ENCODE results near the gene NDRG3. TPM values are rescaled to one million over a fixed set of nuclear protein-coding genes. Genes with fewer than 3 reads are reported as not detected.
A peak's percentile ranks its signal among the peaks of the same experiment; 100 is the strongest.

Gene NDRG3
- 10 to 100 TPM; 34.5 to 38.9 (median 38.1) TPM for polyA plus RNA-seq (ENCODE audit: insufficient read length in 3 of 3)

DNA sequence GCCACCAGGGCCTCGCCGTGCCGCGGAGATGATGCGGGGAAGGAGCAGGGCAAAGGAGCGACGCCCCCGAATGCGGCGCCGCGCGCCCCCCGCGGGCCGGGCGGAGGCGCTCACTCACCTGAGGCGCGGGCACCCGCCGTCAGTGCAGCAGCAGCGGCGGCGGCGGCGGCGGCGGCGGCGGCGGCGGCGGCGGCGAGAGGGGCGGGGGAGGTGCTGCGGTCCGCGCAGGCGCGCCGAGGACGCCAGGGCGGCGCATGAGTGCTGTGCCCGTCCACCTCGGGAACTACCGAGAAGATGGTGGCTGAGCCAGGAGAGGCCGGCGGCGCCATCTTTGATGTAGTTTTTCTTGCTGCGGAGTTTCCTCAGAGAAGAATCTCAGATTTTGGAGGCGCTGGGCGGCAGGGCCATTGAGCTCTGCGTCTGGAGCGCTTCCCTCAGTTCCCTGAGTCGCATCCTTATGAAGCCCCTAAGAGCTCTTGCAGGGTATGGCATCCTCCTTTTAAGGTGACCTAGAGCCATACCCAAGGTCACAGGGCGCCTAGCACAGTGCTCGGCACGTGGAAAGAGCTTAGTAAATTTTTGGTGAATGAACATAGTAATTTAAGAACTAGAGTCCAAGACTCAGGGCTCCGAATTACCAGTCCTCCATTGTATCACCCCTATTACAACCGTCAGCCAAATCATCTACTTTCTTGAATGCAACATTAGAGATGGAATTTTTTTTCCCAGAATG lies at the start of gene NDRG3:
Gene NDRG3 (minus strand): TSS at position 164 of the 733 bp plus-strand sequence. CDS start 24,355 bp downstream, outside the sequence.
- peak; percentile 74 to 86 (median 81) for DNase-seq (ENCODE audit: low read depth in 3 of 3, low spot score in 2 of 3)

DNA sequence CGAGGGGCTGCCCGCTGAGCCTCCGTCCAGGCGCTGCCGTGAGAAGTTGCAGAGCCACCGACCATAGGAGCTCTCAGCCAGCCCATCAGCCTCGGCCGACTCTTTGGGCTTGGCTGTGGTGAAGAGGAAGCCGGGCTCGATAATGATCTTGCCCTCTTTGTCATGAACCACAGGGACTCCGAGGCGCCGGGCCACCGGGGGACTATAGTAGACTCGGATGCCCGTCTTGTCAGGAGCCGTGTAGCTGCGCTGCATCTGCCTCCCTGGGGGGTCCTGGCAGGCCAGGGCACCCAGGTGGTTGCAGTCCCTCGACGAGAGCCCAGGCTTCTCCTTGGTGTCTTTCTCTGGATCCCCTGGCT lies 48.2 kb upstream of the NDRG3 start:
- DNase-seq (ENCODE audit: low read depth in 3 of 3, low spot score in 2 of 3), result no peak

DNA sequence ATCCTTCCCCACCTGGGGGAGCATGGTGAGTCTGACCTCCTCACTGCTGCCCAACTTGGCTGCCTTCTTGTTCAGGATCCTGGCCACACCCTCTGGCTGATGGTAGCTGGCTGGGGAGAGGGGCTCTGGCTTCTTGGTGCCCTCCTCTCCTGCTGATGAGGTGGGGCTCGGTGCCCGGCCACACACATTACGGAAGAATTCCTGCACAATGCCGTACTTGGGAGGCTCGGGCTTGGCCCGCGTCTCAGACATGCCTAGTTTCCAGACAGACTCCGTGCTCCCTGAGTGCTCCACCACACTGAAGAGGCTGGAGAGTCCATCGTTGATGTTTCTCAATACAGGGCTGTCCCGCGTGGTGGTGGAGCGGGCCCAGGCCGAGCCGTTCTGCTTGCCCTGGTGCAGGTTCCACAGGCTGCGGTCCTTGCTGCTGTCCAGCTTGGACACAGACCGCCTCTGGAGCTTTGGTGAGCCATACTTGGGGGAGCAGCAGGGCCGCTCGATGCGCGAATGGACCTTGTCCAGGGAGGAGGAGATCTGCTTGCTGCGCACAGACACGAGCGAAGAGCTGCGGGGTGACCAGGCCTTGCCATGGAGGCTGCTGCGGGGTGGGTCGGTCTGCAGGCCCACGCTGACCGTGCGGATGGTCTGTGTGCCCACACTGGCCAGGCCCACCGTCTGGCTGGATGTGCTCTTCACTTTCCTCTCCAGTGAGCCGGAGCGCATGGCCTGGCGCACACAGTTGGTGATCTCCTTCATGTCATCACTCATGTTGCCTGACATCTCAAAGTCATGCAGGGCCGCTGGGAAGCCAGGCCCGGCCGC lies 47.6 kb upstream of the NDRG3 start:
- no peak for DNase-seq (ENCODE audit: low read depth in 3 of 3, low spot score in 2 of 3)

DNA sequence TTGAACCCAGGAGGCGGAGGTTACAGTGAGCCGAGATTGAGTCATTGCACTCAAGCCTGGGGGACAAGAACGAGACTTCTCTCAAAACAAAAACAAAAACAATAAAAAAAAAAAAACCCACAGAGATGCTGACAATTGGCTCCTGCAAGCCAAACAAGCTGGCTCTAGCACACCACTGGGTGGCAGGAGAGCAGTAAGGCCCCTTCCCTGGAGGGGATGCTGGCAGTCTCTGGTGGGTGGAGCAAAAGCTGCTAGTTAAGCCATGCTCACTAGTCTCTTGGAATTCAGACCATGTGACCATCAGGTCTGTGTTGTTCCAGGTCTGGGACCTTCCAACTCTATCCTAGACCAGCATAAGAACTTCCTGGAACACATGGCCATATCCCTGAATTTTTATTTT lies 46.5 kb upstream of the NDRG3 start:
- DNase-seq (ENCODE audit: low read depth in 3 of 3, low spot score in 2 of 3), result peak in 2 of 3 donors; percentile 53 to 67

- no peak for DNase-seq (ENCODE audit: low read depth in 3 of 3, low spot score in 2 of 3)
Observed at GRCh38 chr20:36791862-36792261, 46.0 kb upstream of the NDRG3 start.

- no peak for DNase-seq (ENCODE audit: low read depth in 3 of 3, low spot score in 2 of 3)
Observed at GRCh38 chr20:36786663-36787062, 40.8 kb upstream of the NDRG3 start.

- DNase-seq (ENCODE audit: low read depth in 3 of 3, low spot score in 2 of 3), result no peak
Observed at GRCh38 chr20:36786246-36786645, 40.4 kb upstream of the NDRG3 start.

GRCh38 chr20:36785308-36785707 lies 39.4 kb upstream of the NDRG3 start:
- no peak for DNase-seq (ENCODE audit: low read depth in 3 of 3, low spot score in 2 of 3)

- no peak for DNase-seq (ENCODE audit: low read depth in 3 of 3, low spot score in 2 of 3)
Observed at GRCh38 chr20:36784900-36785299, 39.0 kb upstream of the NDRG3 start.

DNA sequence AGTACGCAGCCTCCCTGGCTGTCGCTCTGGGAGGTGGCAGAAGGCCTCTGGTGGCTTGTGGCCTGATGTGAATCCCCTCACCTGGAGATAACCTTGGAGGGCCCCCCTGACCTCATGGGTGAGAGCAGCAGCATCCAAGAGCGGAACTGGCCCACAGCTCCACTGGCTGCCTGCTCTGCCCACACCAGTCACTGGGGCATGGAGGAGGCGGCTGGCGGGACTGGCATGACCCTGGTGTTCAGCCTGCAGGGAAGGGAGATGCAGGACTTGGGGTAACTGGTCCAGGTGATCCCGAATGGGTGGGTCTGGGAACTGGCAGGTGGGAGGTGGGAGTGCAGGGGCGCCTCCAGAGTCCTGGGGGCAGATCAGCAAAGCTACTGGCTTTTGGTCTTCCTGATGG lies 38.2 kb upstream of the NDRG3 start:
- no peak for DNase-seq (ENCODE audit: low read depth in 3 of 3, low spot score in 2 of 3)

DNA sequence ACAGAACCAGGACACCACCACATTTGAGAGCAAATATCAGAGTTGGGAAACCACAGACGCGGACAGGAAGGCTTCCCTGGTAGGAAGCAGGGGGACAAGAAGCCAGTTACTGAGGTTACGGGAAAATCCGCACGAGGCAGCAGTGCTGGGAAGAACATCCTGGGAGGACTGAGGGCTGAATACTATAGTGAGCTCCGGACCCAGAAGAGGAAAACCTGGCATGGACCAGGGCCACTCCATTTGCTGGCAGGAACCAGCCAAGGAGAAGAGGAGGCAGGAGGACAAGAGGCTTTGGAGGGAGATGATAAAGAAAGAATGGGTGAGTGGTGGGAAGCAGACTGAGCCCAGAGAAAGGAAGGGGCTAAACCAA lies 33.8 kb upstream of the NDRG3 start:
- DNase-seq (ENCODE audit: low read depth in 3 of 3, low spot score in 2 of 3), result no peak

DNA sequence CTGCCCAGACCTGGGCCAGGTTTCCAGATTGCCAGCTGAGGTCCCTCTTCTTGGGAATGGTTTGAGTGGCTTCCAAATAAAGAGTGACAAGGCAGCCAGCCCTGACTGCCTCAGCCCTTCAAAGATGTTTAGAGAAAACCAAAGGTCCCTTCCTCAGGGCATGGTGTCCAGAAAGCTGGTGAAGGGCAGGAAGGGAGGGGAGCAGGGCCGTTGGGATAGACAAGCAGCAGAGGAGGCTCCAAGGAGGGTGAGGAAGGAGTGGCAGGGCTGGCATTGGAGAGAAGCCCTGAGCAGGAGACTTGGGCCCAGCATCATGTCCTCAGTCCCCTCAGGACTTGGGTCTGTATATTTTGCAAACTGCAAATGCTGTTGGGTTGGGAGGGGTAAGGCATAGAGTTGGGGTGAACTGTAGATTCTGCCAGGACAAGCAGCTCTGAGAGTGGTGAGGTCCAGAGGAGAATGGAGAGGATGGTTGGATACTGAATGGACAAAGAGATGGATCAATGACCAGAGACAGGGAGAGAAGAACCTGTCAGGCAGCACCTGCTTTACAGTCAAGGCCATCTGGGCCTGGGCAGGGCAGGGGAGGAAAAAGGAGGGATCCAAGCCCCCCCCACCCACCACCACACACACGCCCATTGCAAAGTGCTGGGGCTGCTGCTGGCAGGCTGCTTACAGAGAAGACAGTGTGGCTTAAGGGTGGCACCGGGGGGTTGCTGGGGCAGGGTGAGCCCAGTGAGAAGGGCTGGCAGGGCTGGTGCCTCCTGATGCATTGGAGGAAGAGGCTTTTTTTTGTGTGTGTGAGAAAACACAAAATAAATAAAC lies 33.2 kb upstream of the NDRG3 start:
- no peak for DNase-seq (ENCODE audit: low read depth in 3 of 3, low spot score in 2 of 3)

DNA sequence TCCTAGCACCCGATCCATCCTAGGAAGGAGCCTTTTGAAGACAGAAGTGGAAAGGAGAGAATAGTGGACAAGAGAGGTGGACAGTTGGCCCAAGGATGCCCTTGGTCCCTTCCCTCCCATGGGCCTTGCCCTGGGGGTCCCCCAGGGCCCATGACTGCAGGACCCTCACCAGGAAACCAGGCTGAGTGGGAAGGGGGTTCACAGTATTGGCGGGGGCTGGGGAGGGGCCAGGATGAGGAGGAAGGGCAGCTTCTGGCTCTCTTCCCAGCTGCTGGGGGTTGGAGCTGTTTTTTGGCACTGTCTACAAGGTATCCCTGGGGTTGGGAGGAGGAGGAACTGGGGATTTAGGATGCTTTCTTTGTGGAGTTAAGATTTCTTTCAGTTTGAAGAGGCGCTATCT lies 31.7 kb upstream of the NDRG3 start:
- DNase-seq (ENCODE audit: low read depth in 3 of 3, low spot score in 2 of 3), result no peak

- DNase-seq (ENCODE audit: low read depth in 3 of 3, low spot score in 2 of 3), result no peak
Observed at GRCh38 chr20:36777167-36777566, 31.3 kb upstream of the NDRG3 start.

GRCh38 chr20:36775826-36776225 lies 29.9 kb upstream of the NDRG3 start:
- no peak for DNase-seq (ENCODE audit: low read depth in 3 of 3, low spot score in 2 of 3)

DNA sequence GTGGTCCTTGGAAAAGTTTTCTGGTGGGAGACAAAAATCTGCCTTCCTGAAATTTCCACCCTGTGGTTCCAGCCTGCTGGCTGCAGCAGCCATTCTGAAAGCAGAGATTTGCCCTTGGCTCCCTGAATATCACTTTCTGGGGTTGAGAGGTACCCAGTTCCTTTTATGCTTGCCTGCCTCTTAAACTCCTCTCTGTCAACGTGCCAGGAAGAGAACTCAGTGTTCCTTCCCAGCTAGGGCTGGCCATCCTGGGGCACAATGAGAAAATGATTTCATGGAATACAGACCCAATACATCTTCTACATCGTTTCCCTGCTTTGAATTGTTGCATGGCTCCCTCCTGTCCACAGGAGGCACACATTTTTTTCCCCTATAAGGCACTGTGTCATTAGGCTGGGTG lies 29.3 kb upstream of the NDRG3 start:
- no peak for DNase-seq (ENCODE audit: low read depth in 3 of 3, low spot score in 2 of 3)

DNA sequence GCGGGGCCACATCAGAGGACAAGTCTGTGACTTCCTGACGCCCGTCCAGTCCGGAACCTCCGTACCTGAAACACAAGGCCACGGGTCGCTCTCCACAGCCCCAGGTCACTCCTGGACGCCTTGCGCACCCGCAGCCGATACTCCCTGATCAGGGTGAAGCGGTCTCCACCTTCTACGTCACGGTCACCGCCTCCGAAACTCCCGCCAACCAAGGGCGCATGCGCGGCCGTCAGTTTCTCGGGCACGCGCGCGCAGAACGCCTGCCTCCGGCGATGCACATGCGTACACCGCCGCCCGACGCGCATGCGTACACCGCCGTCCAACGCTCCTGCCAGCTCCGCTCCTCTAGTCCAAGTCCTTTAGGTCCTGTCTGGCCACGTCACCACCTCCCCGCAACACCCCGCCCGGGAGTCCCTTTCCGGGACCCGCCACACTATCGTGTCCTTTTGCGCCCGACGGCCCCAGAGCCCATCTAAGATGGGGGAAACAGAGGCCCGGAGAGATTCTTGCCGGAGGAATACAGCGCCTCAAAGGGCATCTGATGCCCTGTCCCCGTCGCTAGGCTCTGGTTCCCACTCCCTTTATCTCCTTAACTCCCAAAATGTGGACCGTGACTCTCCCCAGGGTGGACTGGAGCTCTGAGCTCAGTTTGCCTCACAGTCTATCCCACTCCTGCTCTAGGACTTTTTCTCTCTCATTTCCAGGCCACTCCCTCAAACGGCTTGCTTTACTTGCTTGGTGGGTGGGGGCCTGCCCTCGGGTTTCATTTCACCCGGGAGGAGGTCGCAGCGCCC lies 27.9 kb upstream of the NDRG3 start, which contains the start of gene DSN1:
Gene DSN1 (minus strand): TSS at position 167 of the 794 bp plus-strand sequence. CDS start 2,305 bp downstream, outside the sequence.
- peak; percentile 90 to 94 (median 93) for DNase-seq (ENCODE audit: low read depth in 3 of 3, low spot score in 2 of 3)

DNA sequence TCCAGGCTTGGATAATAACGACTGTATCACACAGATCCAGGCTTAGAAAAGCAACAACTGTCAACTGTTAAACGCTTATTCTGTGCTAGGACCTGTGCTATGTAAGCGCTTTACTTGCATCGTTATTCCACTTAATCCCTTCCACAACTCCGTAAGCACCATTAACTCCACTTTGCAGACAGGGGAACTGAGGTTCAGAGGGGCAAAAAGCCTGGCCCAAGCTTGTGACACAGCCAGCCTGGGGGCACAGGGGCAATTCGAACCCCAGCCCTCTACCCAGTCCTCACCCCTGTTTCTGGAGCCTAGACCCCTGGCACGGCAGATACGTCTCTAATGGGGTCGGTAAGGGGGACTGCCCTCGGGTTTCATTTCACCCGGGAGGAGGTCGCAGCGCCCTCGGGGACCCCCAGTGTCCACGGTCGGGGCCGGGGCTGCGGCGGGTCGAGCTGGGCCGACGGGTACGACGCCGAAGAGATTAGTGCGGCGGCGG lies 27.3 kb upstream of the NDRG3 start:
- DNase-seq (ENCODE audit: low read depth in 3 of 3, low spot score in 2 of 3), result no peak

GRCh38 chr20:36770680-36771079 lies 24.8 kb upstream of the NDRG3 start:
- DNase-seq (ENCODE audit: low read depth in 3 of 3, low spot score in 2 of 3), result no peak

DNA sequence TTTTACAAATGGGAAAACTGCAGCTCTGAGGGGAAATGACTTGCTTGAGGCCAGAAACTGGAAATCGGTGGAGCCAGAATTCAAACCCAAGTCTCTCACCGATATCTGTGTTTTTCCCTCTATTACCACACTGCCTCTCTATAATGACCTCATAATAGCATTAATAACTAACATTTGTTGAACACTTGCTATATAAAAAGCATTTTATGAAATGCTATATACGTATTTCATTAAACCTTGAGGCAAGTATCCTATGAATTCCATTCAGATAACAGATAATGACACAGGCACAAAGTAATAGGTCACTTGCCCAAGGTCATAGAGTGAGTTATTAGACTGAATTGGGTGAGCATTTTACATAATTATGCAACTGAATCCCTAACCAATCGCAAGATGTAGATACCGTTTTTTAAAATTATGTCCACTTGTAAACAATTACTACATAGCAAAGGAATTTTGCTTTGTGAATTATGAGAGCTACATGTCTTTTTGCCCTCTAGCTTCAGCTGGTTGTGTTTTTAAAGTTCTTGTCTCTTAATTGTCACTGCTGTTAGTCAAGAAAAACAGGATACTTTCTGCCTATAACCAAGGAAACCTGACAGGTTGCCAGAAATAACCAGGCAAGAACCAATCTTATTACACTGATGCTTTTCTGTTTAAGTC lies 23.0 kb upstream of the NDRG3 start:
- no peak for DNase-seq (ENCODE audit: low read depth in 3 of 3, low spot score in 2 of 3)
